Mesothelial cell of epicardium (in vitro differentiated cells): ENCODE measurements around the gene CCDC50. TPM values are rescaled to one million over a fixed set of nuclear protein-coding genes. Genes with fewer than 3 reads are reported as not detected.

Experiments
- DNase-seq, 2 experiments: peaks; one replicate each; pipeline ENCODE4 v3.0.0; 2021; ENCODE audit warnings: low spot score in 2 of 2; ENCODE audit not compliant: unreplicated experiment in 2 of 2
- H3K27ac Mint-ChIP-seq: 2 replicates; pipeline ENCODE4 v1.8.0; 2021; ENCODE audit warnings: mixed read lengths
- H3K27me3 Mint-ChIP-seq: 2 replicates; pipeline ENCODE4 v1.8.0; 2021; ENCODE audit warnings: low read depth, mixed read lengths
- H3K36me3 Mint-ChIP-seq: 2 replicates; pipeline ENCODE4 v1.8.0; 2021; ENCODE audit warnings: mixed read lengths
- H3K4me1 Mint-ChIP-seq: 2 replicates; pipeline ENCODE4 v1.8.0; 2021; ENCODE audit warnings: mixed read lengths
- H3K4me3 Mint-ChIP-seq: 2 replicates; pipeline ENCODE4 v1.8.0; 2021; ENCODE audit warnings: mild to moderate bottlenecking, moderate library complexity, mixed read lengths
- H3K9me3 Mint-ChIP-seq: 2 replicates; pipeline ENCODE4 v1.8.0; 2021; ENCODE audit warnings: mixed read lengths
- total RNA-seq: library from RNA; stranded (reverse); gene quantifications from 3 replicates; pipeline ENCODE4 v1.2.1, GENCODE V29; 2021
- TF ChIP-seq, protein P1 (sequence below): fragments of 200-600 bp; sonication (generic); IDR thresholded peaks from one replicate; pipeline ENCODE4 v1.5.0; 2021; ENCODE audit warnings: antibody characterized with exemption; ENCODE audit not compliant: unreplicated experiment

CCDC50 gene
- total RNA-seq, 1 donor from 2014 or later = 63.2 TPM

- no peaks in the 10 kb centered on the region for H3K4me1 Mint-ChIP-seq
- no peak overlapping the region for H3K27ac Mint-ChIP-seq
- TF ChIP-seq, protein P1, sequence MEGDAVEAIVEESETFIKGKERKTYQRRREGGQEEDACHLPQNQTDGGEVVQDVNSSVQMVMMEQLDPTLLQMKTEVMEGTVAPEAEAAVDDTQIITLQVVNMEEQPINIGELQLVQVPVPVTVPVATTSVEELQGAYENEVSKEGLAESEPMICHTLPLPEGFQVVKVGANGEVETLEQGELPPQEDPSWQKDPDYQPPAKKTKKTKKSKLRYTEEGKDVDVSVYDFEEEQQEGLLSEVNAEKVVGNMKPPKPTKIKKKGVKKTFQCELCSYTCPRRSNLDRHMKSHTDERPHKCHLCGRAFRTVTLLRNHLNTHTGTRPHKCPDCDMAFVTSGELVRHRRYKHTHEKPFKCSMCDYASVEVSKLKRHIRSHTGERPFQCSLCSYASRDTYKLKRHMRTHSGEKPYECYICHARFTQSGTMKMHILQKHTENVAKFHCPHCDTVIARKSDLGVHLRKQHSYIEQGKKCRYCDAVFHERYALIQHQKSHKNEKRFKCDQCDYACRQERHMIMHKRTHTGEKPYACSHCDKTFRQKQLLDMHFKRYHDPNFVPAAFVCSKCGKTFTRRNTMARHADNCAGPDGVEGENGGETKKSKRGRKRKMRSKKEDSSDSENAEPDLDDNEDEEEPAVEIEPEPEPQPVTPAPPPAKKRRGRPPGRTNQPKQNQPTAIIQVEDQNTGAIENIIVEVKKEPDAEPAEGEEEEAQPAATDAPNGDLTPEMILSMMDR = no peak
Measured at GRCh38 chr3:191390580-191390979, 61.4 kb downstream of the CCDC50 start.

DNA sequence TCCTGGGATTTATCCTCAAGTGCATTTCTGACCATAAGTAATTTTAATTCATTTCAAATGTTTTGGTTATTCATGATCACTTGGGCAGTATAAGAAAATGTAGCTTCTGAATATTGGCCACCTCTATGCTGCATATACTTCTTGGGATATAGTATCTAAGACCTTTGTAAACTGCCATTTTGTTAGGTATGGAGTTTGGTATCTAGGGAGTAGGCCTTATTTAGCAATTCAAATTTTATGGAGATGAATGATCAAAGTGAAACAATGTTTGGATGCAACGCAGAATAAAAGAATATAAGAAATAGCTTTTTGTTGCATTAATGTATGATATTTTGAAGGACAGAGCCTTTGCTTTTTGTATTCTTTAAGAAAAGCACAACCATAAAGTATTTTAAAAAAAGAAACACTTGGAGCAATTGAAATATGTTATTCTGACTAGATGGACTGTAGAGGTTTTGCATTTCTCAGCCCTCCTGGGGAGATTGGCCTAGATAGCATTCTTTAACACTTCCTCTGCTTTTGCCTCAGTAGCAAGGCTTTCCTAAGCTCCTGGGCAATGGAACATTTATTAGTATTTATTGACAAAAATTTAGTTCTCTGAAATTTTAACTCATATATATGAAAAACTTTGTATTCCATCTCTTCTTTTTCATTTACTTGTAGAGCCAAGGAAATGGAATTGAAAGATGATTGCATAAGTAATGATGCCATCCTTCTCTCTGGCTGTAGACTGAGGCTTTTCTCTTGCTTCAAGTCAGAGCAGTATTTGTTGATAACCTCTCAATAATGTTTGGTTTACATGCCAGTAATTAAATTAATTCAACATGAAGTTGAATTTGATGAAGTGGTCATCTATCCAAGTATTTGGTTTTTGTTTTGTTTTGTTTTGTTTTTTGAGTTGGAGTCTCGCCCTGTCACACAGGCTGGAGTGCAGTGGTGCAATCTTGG lies 62.9 kb downstream of the CCDC50 start:
- H3K9me3 Mint-ChIP-seq = no peaks in the 10 kb centered on the region
- H3K4me1 Mint-ChIP-seq = peaks cover 6% of the 10 kb centered on the region
- peaks cover 28% of the 10 kb centered on the region for H3K36me3 Mint-ChIP-seq
- H3K27me3 Mint-ChIP-seq = no peaks in the 10 kb centered on the region
- no peak overlapping the region for H3K27ac Mint-ChIP-seq
- no peak for DNase-seq
- TF ChIP-seq, protein P1 = no peak
- no peak overlapping the region for H3K4me3 Mint-ChIP-seq

More at GRCh38 chr3:191390580-191390979, 61.4 kb downstream of the CCDC50 start:
- H3K4me3 Mint-ChIP-seq = no peak overlapping the region
- DNase-seq = no peak
- H3K36me3 Mint-ChIP-seq = peaks cover 33% of the 10 kb centered on the region
- H3K27me3 Mint-ChIP-seq = no peaks in the 10 kb centered on the region
- H3K9me3 Mint-ChIP-seq = peaks cover under 1% of the 10 kb centered on the region

DNA sequence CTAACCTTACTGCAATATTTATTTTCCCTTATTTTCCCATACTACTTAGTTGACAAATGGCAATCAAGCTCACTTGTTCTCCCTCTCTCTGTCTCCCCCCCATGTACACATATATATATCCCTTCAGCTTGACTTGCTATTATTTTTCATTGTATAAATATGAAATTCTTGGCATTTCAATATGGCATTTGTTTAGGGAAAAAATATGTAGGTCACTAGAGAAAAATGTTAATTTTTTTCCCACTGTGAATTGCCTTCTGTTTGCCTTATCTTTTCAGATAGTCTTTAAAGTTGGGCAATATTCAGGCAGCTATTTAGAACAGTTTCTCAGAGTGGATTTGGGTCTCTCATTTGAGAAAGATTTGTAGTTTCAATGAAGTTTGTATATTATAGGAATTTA lies 64.0 kb downstream of the CCDC50 start:
- Mint-ChIP-seq H3K27ac (no peak overlapping the region), H3K9me3 (no peaks in the 10 kb centered on the region), H3K4me3 (no peak overlapping the region), H3K36me3 (peaks cover 28% of the 10 kb centered on the region), H3K27me3 (no peaks in the 10 kb centered on the region), H3K4me1 (peaks cover 7% of the 10 kb centered on the region)
- TF ChIP-seq, protein P1 = no peak
- DNase-seq = no peak

DNA sequence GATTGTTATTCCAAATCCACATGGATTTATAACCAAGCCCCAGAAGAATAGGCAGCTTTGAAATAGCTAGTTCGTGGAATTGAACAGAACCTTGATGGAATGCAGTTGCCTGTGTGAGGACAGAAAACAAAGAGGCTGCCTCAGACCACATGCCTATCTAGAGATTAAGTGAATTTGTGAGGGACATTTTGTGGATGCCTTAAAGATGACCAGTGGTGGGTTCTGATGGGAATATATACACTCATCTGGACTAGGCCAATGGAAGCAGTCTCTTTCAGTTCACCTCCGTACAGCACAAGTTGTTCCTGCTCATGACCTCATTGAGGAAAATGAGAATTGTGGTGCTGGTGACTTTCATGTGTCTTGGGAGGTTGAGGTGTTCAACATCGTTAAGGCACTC lies 68.6 kb downstream of the CCDC50 start:
- H3K27ac Mint-ChIP-seq = no peak overlapping the region
- TF ChIP-seq, protein P1 = no peak
- H3K4me3 Mint-ChIP-seq = no peak overlapping the region
- H3K4me1 Mint-ChIP-seq = peaks cover 7% of the 10 kb centered on the region
- no peak for DNase-seq
- H3K9me3 Mint-ChIP-seq = peaks cover 5% of the 10 kb centered on the region
- H3K27me3 Mint-ChIP-seq = no peaks in the 10 kb centered on the region
- H3K36me3 Mint-ChIP-seq = peaks cover 21% of the 10 kb centered on the region

- TF ChIP-seq, protein P1 = no peak
- Mint-ChIP-seq H3K4me3 (no peak overlapping the region), H3K9me3 (peaks cover 5% of the 10 kb centered on the region), H3K27me3 (no peaks in the 10 kb centered on the region), H3K27ac (no peak overlapping the region), H3K4me1 (peaks cover 7% of the 10 kb centered on the region), H3K36me3 (peaks cover 17% of the 10 kb centered on the region)
- no peak for DNase-seq
Measured at GRCh38 chr3:191398607-191399006, 69.4 kb downstream of the CCDC50 start.
